K562 (cell line): ENCODE data around the gene NXPH4. TPM values are rescaled to one million over a fixed set of nuclear protein-coding genes. Genes with fewer than 3 reads are reported as not detected.

Experiments
- ATF3 ChIP-seq, 2 experiments: fragments of 450-650 bp in 1 of 2; sonication (generic) in 1 of 2; formaldehyde crosslinking in 1 of 2; IDR thresholded peaks in 1 of 2; conservative IDR thresholded peaks in 1 of 2; 2 replicates each; pipeline versions ENCODE4 v1.6.1 to v1.8.1; 2016 to 2023; ENCODE audit warnings: mild to moderate bottlenecking in 2 of 2, moderate library complexity in 2 of 2, inconsistent platforms in 1 of 2, missing genetic modification reagents in 1 of 2
- C11orf30 ChIP-seq: fragments of 450-650 bp; IDR thresholded peaks from 2 replicates; pipeline ENCODE4 v1.6.1; 2016; ENCODE audit warnings: low read depth, mild to moderate bottlenecking
- CHD7 ChIP-seq: fragments of 200-600 bp; sonication (generic); IDR thresholded peaks from one replicate; pipeline ENCODE4 v1.6.1; 2012; ENCODE audit warnings: mild to moderate bottlenecking, low read depth, low read length, inconsistent platforms
- JUND ChIP-seq, 2 experiments: IDR thresholded peaks; 2 replicates in 1 of 2; 3 replicates in 1 of 2; pipeline ENCODE4 v1.6.1; 2011; ENCODE audit warnings: borderline replicate concordance in 2 of 2, low read depth in 2 of 2, low read length in 2 of 2, improper control_type of control experiment in 1 of 2, missing biosample characterization in 1 of 2, missing genetic modification characterization in 1 of 2, missing genetic modification reagents in 1 of 2
- MAFF ChIP-seq: IDR thresholded peaks from 2 replicates; pipeline ENCODE4 v1.6.1; 2012; ENCODE audit warnings: low read length, improper control_type of control experiment
- PCBP1 ChIP-seq: fragments of 200-400 bp; formaldehyde crosslinking; IDR thresholded peaks from 2 replicates; pipeline ENCODE4 v1.6.1; 2018; ENCODE audit warnings: mild to moderate bottlenecking, low read depth, low read length; ENCODE audit not compliant: poor library complexity, severe bottlenecking
- SMARCA5 ChIP-seq: fragments of 450-650 bp; IDR thresholded peaks from 2 replicates; pipeline ENCODE4 v1.6.1; 2016
- USF1 ChIP-seq: sonication (generic); formaldehyde crosslinking; IDR thresholded peaks from 2 replicates; pipeline ENCODE4 v1.9.0; 2022; ENCODE audit warnings: mild to moderate bottlenecking, missing genetic modification reagents
- VEZF1 ChIP-seq: fragments of 200-800 bp; sonication (Bioruptor generic); IDR thresholded peaks from 2 replicates; pipeline ENCODE4 v1.6.1; 2017; ENCODE audit warnings: missing genetic modification characterization, missing compliant biosample characterization
- ZC3H4 ChIP-seq: sonication (generic); formaldehyde crosslinking; IDR thresholded peaks from 2 replicates; pipeline ENCODE4 v1.9.0; 2021; ENCODE audit warnings: missing genetic modification reagents, borderline replicate concordance
- ZNF174 ChIP-seq: fragments of 250-450 bp; sonication (Bioruptor Pico); IDR thresholded peaks from 2 replicates; pipeline ENCODE4 v1.4.0; 2020; ENCODE audit warnings: mild to moderate bottlenecking
- polyA plus RNA-seq, 8 experiments: library from polyadenylated mRNA; depleted of rRNA in 4 of 8; stranded (reverse) in 5 of 8; unstranded in 3 of 8; fragments of >200 nt; fragmentation: Nextera tagmentation in 2 of 8; fragmentation: Illumina TruSeq in 1 of 8; extraction: Ambion mirVana in 2 of 8; extraction: Trizol in 1 of 8; gene quantifications; 2 replicates each; pipeline versions ENCODE4 v1.2.1 to v1.2.3, GENCODE V29; 2011 to 2014; ENCODE audit warnings: inconsistent platforms in 1 of 8, missing spikeins in 1 of 8
- total RNA-seq, 7 experiments: library from RNA; depleted of rRNA in 6 of 7; stranded (reverse); fragments of >200 nt in 6 of 7; fragmentation: Illumina TruSeq in 2 of 7; extraction: Trizol in 2 of 7; gene quantifications; 2 replicates each; pipeline versions ENCODE4 v1.2.1 to v1.2.3, GENCODE V29; 2011 to 2021; ENCODE audit warnings: low replicate concordance in 1 of 7

NXPH4 gene
- total and polyA plus RNA-seq, 9 of the 15 experiments (the other 6 are each of a cell fraction or from before 2014, with no cell fraction given): 0.49 to 2.7 (median 1.1) TPM; not detected in 4

- TF ChIP-seq C11orf30 (peak; percentile 88), JUND (IDR thresholded peaks at IDR 0.05; ENCODE audit: borderline replicate concordance, low read depth, low read length) (0 out of 2 replicates have a peak, but pooled peaks have one; percentile 32), JUND (tag; IDR thresholded peaks at IDR 0.05; ENCODE audit: borderline replicate concordance, low read depth, low read length) (peak; percentile 13; the same call in 1 of the 3 replicates), VEZF1 (CRISPR knock-in tag) (no peak), SMARCA5 (no peak), ATF3 (IDR thresholded peaks at IDR 0.05) (peak; percentile 44; the same call in 1 of the 2 replicates), ATF3 (CRISPR knock-in tag; conservative IDR thresholded peaks at IDR 0.05) (no peak), PCBP1 (no peak), USF1 (CRISPR knock-in tag) (no peak), CHD7 (no peak), ZNF174 (CRISPR knock-in tag) (no peak), ZC3H4 (CRISPR knock-in tag) (no peak), MAFF (peak; percentile 20; the same call in 1 of the 2 replicates)
Measured at GRCh38 chr12:57166971-57167371, 49.6 kb upstream of the NXPH4 start (continued).
